Ishikawa (cell line): ENCODE data around the gene SUN1.

Experiments used
- CREB1 ChIP-seq: IDR thresholded peaks from 2 replicates; pipeline ENCODE4 v1.6.1; 2012; ENCODE audit warnings: low read depth
- EGR1 ChIP-seq: IDR thresholded peaks from 2 replicates; pipeline ENCODE4 v1.6.1; 2012
- EP300 ChIP-seq: IDR thresholded peaks from 2 replicates; pipeline ENCODE4 v1.6.1; 2012; ENCODE audit warnings: borderline replicate concordance
- FOXM1 ChIP-seq: IDR thresholded peaks from 2 replicates; pipeline ENCODE4 v1.6.1; 2012; ENCODE audit warnings: low read depth, borderline replicate concordance
- MAX ChIP-seq: IDR thresholded peaks from 2 replicates; pipeline ENCODE4 v1.6.1; 2012
- NFIC ChIP-seq: IDR thresholded peaks from 2 replicates; pipeline ENCODE4 v1.6.1; 2012
- REST ChIP-seq: IDR thresholded peaks from 2 replicates; pipeline ENCODE4 v1.6.1; 2012; ENCODE audit warnings: low read depth, mild to moderate bottlenecking
- TAF1 ChIP-seq: IDR thresholded peaks from 2 replicates; pipeline ENCODE4 v1.6.1; 2012; ENCODE audit warnings: low read depth, mild to moderate bottlenecking
- TCF12 ChIP-seq: IDR thresholded peaks from 2 replicates; pipeline ENCODE4 v1.6.1; 2012; ENCODE audit warnings: low read depth
- YY1 ChIP-seq: IDR thresholded peaks from 2 replicates; pipeline ENCODE4 v1.6.1; 2012; ENCODE audit warnings: low read depth

GRCh38 chr7:903921-904755 is 71.9 kb downstream of the SUN1 start:
- TF ChIP-seq MAX (no peak), EGR1 (no peak), TCF12 (no peak), CREB1 (no peak), REST (no peak), EP300 (no peak), NFIC (no peak), TAF1 (no peak), YY1 (no peak), FOXM1 (no peak)
